K562 (cell line): ENCODE measurements around the gene TRPM4. TPM values are rescaled to one million over a fixed set of nuclear protein-coding genes. Genes with fewer than 3 reads are reported as not detected.

ENCODE experiments used
- ATF1 ChIP-seq, 2 experiments: fragments of 450-650 bp in 1 of 2; IDR thresholded peaks; 2 replicates each; pipeline ENCODE4 v1.6.1; 2016; ENCODE audit warnings: missing compliant biosample characterization in 1 of 2, missing genetic modification characterization in 1 of 2
- BRD9 ChIP-seq: fragments of 450-650 bp; IDR thresholded peaks from 2 replicates; pipeline ENCODE4 v1.6.1; 2018; ENCODE audit warnings: low read depth; ENCODE audit not compliant: partially characterized antibody
- DPF2 ChIP-seq: fragments of 450-650 bp; IDR thresholded peaks from 2 replicates; pipeline ENCODE4 v1.6.1; 2016
- EP300 ChIP-seq: IDR thresholded peaks from 2 replicates; pipeline ENCODE4 v1.6.1; 2012; ENCODE audit warnings: low read length, improper control_type of control experiment
- FOXK2 ChIP-seq, 2 experiments: fragments of 450-650 bp; IDR thresholded peaks in 1 of 2; conservative IDR thresholded peaks in 1 of 2; 2 replicates each; pipeline ENCODE4 v1.6.1; 2016; ENCODE audit warnings: low read depth in 2 of 2, mild to moderate bottlenecking in 1 of 2
- GATAD2A ChIP-seq: fragments of 450-650 bp; IDR thresholded peaks from 2 replicates; pipeline ENCODE4 v1.6.1; 2017
- HDAC8 ChIP-seq: fragments of 450-650 bp; IDR thresholded peaks from 2 replicates; pipeline ENCODE4 v1.6.1; 2016; ENCODE audit warnings: mild to moderate bottlenecking, missing genetic modification characterization, moderate library complexity, missing compliant biosample characterization
- ILF3 ChIP-seq: fragments of 450-650 bp; IDR thresholded peaks from 2 replicates; pipeline ENCODE4 v1.6.1; 2018; ENCODE audit warnings: antibody characterized with exemption, mild to moderate bottlenecking, moderate library complexity, borderline replicate concordance
- JUND ChIP-seq, 2 experiments: IDR thresholded peaks; 2 replicates in 1 of 2; 3 replicates in 1 of 2; pipeline ENCODE4 v1.6.1; 2011; ENCODE audit warnings: borderline replicate concordance in 2 of 2, low read depth in 2 of 2, low read length in 2 of 2, improper control_type of control experiment in 1 of 2, missing biosample characterization in 1 of 2, missing genetic modification characterization in 1 of 2, missing genetic modification reagents in 1 of 2
- KDM1A ChIP-seq, 2 experiments: fragments of 450-650 bp; IDR thresholded peaks; 2 replicates each; pipeline ENCODE4 v1.6.1; 2016; ENCODE audit warnings: mild to moderate bottlenecking in 2 of 2
- MAZ ChIP-seq, 2 experiments: fragments of 450-650 bp in 1 of 2; sonication (generic) in 1 of 2; formaldehyde crosslinking; IDR thresholded peaks in 1 of 2; conservative IDR thresholded peaks in 1 of 2; 2 replicates each; pipeline versions ENCODE4 v1.4.0 to v1.5.0; 2020; ENCODE audit warnings: mild to moderate bottlenecking in 1 of 2, missing genetic modification reagents in 1 of 2
- MCM7 ChIP-seq, 2 experiments: fragments of 450-650 bp; IDR thresholded peaks; 2 replicates each; pipeline ENCODE4 v1.6.1; 2016 to 2018
- MIER1 ChIP-seq: fragments of 450-650 bp; IDR thresholded peaks from 2 replicates; pipeline ENCODE4 v1.6.1; 2016; ENCODE audit warnings: antibody characterized with exemption, mild to moderate bottlenecking, low read depth
- MTA1 ChIP-seq: fragments of 450-650 bp; IDR thresholded peaks from 2 replicates; pipeline ENCODE4 v1.6.1; 2017; ENCODE audit warnings: borderline replicate concordance
- NCOA4 ChIP-seq: fragments of 450-650 bp; IDR thresholded peaks from 2 replicates; pipeline ENCODE4 v1.6.1; 2018; ENCODE audit warnings: mild to moderate bottlenecking; ENCODE audit not compliant: partially characterized antibody
- NCOR1 ChIP-seq: fragments of 450-650 bp; IDR thresholded peaks from 2 replicates; pipeline ENCODE4 v1.6.1; 2016; ENCODE audit warnings: mild to moderate bottlenecking, moderate library complexity
- NONO ChIP-seq, 2 experiments: fragments of 200-400 bp in 1 of 2; fragments of 450-650 bp in 1 of 2; formaldehyde crosslinking in 1 of 2; IDR thresholded peaks; 2 replicates each; pipeline ENCODE4 v1.6.1; 2017; ENCODE audit warnings: low read depth in 2 of 2, mild to moderate bottlenecking in 2 of 2, moderate library complexity in 2 of 2, low read length in 1 of 2
- NR2F6 ChIP-seq: fragments of 450-650 bp; formaldehyde crosslinking; IDR thresholded peaks from 2 replicates; pipeline ENCODE4 v1.4.0; 2020; ENCODE audit warnings: mild to moderate bottlenecking
- SIN3A ChIP-seq, 2 experiments: fragments of 150-350 bp in 1 of 2; IDR thresholded peaks; 2 replicates each; pipeline ENCODE4 v1.6.1; 2011 to 2016; ENCODE audit warnings: borderline replicate concordance in 2 of 2, low read depth in 2 of 2, low read length in 2 of 2, mild to moderate bottlenecking in 2 of 2, moderate library complexity in 2 of 2; ENCODE audit not compliant: control insufficient read depth in 1 of 2
- TFAM ChIP-seq: fragments of 250-450 bp; sonication (Bioruptor Pico); conservative IDR thresholded peaks from 2 replicates; pipeline ENCODE4 v1.5.0; 2021; ENCODE audit warnings: mild to moderate bottlenecking, moderate library complexity
- YY1 ChIP-seq, 3 experiments: IDR thresholded peaks; 2 replicates each; pipeline ENCODE4 v1.6.1; 2011; ENCODE audit warnings: low read length in 2 of 3, mild to moderate bottlenecking in 2 of 3, moderate library complexity in 2 of 3, borderline replicate concordance in 1 of 3, control low read depth in 1 of 3, low read depth in 1 of 3; ENCODE audit not compliant: insufficient read depth in 3 of 3, insufficient replicate concordance in 2 of 3, control insufficient read depth in 1 of 3, insufficient read length in 1 of 3; ENCODE audit errors: extremely low read depth in 1 of 3
- ZNF76 ChIP-seq: fragments of 250-450 bp; sonication (Bioruptor Pico); IDR thresholded peaks from 2 replicates; pipeline ENCODE4 v1.4.0; 2020; ENCODE audit warnings: mild to moderate bottlenecking, moderate library complexity, borderline replicate concordance
- polyA plus RNA-seq, 8 experiments: library from polyadenylated mRNA; depleted of rRNA in 4 of 8; stranded (reverse) in 5 of 8; unstranded in 3 of 8; fragments of >200 nt; fragmentation: Nextera tagmentation in 2 of 8; fragmentation: Illumina TruSeq in 1 of 8; extraction: Ambion mirVana in 2 of 8; extraction: Trizol in 1 of 8; gene quantifications; 2 replicates each; pipeline versions ENCODE4 v1.2.1 to v1.2.3, GENCODE V29; 2011 to 2014; ENCODE audit warnings: inconsistent platforms in 1 of 8, missing spikeins in 1 of 8
- total RNA-seq, 7 experiments: library from RNA; depleted of rRNA in 6 of 7; stranded (reverse); fragments of >200 nt in 6 of 7; fragmentation: Illumina TruSeq in 2 of 7; extraction: Trizol in 2 of 7; gene quantifications; 2 replicates each; pipeline versions ENCODE4 v1.2.1 to v1.2.3, GENCODE V29; 2011 to 2021; ENCODE audit warnings: low replicate concordance in 1 of 7
- TF ChIP-seq, protein P1 (sequence below): fragments of 250-450 bp; sonication (Bioruptor Pico); IDR thresholded peaks from 2 replicates; pipeline ENCODE4 v1.5.0; 2021
- TF ChIP-seq, protein P2 (sequence below), 2 experiments: IDR thresholded peaks in 1 of 2; conservative IDR thresholded peaks in 1 of 2; 2 replicates each; pipeline ENCODE4 v1.6.1; 2016; ENCODE audit warnings: low read depth in 2 of 2, mild to moderate bottlenecking in 1 of 2, missing compliant biosample characterization in 1 of 2, missing genetic modification characterization in 1 of 2, moderate library complexity in 1 of 2

Gene TRPM4
- total and polyA plus RNA-seq, 9 of the 15 experiments (the other 6 are each of a cell fraction or from before 2014, with no cell fraction given), result 6.5 to 45.4 (median 15.2) TPM

DNA sequence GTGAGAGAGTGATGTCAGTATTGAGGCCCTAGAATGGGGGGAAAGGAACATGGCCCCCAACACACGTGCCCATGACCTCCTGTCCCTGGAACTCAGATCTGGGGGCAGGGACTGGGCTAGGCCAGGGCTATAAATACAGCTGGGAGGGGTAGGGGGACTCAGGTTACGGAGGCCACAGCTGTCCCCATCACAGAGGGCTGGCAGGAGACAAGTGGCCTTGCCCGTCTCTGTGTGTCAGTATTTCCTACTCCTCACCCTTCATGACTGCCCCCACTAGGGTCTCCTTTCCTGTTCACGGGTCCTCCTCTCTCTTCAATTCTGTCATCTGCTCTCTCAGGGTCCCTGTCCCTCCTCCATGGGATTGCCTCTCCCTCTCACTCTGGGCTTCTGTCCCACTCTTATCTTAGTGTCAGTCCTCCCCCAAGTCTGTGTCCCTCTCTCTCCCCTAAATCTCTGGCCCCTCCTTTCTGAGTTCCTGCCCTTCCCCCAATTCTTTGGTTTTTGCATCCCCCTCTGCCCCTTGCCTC, 1.7 kb upstream of the TRPM4 start (continued):
- TF ChIP-seq ZNF76 (CRISPR knock-in tag) (no peak), NCOR1 (peak; percentile 51), MAZ (CRISPR knock-in tag; conservative IDR thresholded peaks at IDR 0.05 in 1 of 2, IDR thresholded peaks at IDR 0.05 in 1 of 2) (peak; percentile 14 to 44; a peak in 2 of 4 replicates), KDM1A (IDR thresholded peaks at IDR 0.05) (peak in 1 of 2 experiments; percentile 61; a peak in 1 of 4 replicates), BRD9 (peak; percentile 9), DPF2 (peak; percentile 83), ILF3 (no peak), SIN3A (IDR thresholded peaks at IDR 0.05; ENCODE audit: borderline replicate concordance in 2 of 2, control insufficient read depth in 1 of 2, low read depth in 2 of 2, low read length in 2 of 2) (0 out of 4 replicates have a peak, but pooled peaks of 1 of the 2 experiments have one; percentile 10), YY1 (IDR thresholded peaks at IDR 0.05; ENCODE audit: borderline replicate concordance in 1 of 3, control insufficient read depth in 1 of 3, extremely low read depth in 1 of 3, insufficient read depth in 3 of 3, insufficient read length in 1 of 3, insufficient replicate concordance in 2 of 3, low read depth in 1 of 3, low read length in 2 of 3) (peak; percentile 30 to 77 (median 44)), NCOA4 (no peak), EP300 (peak; percentile 36; the same call in 1 of the 2 replicates), TFAM (no peak), ATF1 (CRISPR knock-in tag; IDR thresholded peaks at IDR 0.05) (no peak), ATF1 (tag; IDR thresholded peaks at IDR 0.05) (0 out of 2 replicates have a peak, but pooled peaks have one; percentile 17), MIER1 (no peak), MTA1 (peak; percentile 34; the same call in 1 of the 2 replicates), JUND (IDR thresholded peaks at IDR 0.05; ENCODE audit: borderline replicate concordance, low read depth, low read length) (0 out of 2 replicates have a peak, but pooled peaks have one; percentile 8), JUND (tag; IDR thresholded peaks at IDR 0.05; ENCODE audit: borderline replicate concordance, low read depth, low read length) (no peak; the same call in 2 of the 3 replicates), MCM7 (IDR thresholded peaks at IDR 0.05) (no peak), NR2F6 (CRISPR knock-in tag) (no peak), FOXK2 (conservative IDR thresholded peaks at IDR 0.05 in 1 of 2, IDR thresholded peaks at IDR 0.05 in 1 of 2; ENCODE audit: low read depth in 2 of 2) (peak in 1 of 2 experiments; percentile 68; a peak in 2 of 4 replicates), GATAD2A (peak; percentile 64), NONO (IDR thresholded peaks at IDR 0.05; ENCODE audit: low read depth in 2 of 2, low read length in 1 of 2) (no peak), HDAC8 (tag) (no peak)
- TF ChIP-seq, protein P1, sequence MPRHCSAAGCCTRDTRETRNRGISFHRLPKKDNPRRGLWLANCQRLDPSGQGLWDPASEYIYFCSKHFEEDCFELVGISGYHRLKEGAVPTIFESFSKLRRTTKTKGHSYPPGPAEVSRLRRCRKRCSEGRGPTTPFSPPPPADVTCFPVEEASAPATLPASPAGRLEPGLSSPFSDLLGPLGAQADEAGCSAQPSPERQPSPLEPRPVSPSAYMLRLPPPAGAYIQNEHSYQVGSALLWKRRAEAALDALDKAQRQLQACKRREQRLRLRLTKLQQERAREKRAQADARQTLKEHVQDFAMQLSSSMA (CRISPR knock-in tag), result no peak
- TF ChIP-seq, protein P2, sequence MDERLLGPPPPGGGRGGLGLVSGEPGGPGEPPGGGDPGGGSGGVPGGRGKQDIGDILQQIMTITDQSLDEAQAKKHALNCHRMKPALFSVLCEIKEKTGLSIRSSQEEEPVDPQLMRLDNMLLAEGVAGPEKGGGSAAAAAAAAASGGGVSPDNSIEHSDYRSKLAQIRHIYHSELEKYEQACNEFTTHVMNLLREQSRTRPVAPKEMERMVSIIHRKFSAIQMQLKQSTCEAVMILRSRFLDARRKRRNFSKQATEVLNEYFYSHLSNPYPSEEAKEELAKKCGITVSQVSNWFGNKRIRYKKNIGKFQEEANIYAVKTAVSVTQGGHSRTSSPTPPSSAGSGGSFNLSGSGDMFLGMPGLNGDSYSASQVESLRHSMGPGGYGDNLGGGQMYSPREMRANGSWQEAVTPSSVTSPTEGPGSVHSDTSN (CRISPR knock-in tag; IDR thresholded peaks at IDR 0.05; ENCODE audit: low read depth), result no peak
- TF ChIP-seq, protein P2 (tag; conservative IDR thresholded peaks at IDR 0.05; ENCODE audit: low read depth), result 0 out of 2 replicates have a peak, but pooled peaks have one; percentile 5
